Liver (tissue), 9 donors: ENCODE measurements around the gene SYTL1. TPM values are rescaled to one million over a fixed set of nuclear protein-coding genes. Genes with fewer than 3 reads are reported as not detected.

ENCODE experiments used
- DNase-seq: peaks from one replicate; pipeline ENCODE4 v3.0.0-alpha.2; 2017; ENCODE audit warnings: low spot score
- H3K27ac ChIP-seq, 2 donors: one replicate each; pipeline ENCODE4 v1.7.0; 2013; ENCODE audit warnings: inconsistent platforms in 2 of 2, low read length in 2 of 2, control low read depth in 1 of 2, low read depth in 1 of 2, mild to moderate bottlenecking in 1 of 2
- H3K27me3 ChIP-seq, 4 donors: one replicate each; pipeline versions ENCODE4 v1.6.1 to v1.7.0; 2013; ENCODE audit warnings: low read length in 3 of 4, inconsistent platforms in 1 of 4, mild to moderate bottlenecking in 1 of 4, moderate library complexity in 1 of 4; ENCODE audit not compliant: control insufficient read depth in 4 of 4, insufficient read depth in 4 of 4
- H3K36me3 ChIP-seq, 4 donors: one replicate each; pipeline versions ENCODE4 v1.6.1 to v1.7.0; 2013; ENCODE audit warnings: low read length in 3 of 4, mild to moderate bottlenecking in 3 of 4, low read depth in 1 of 4, moderate library complexity in 1 of 4; ENCODE audit not compliant: control insufficient read depth in 4 of 4, insufficient read depth in 3 of 4
- H3K4me1 ChIP-seq, 4 donors: one replicate each; pipeline versions ENCODE4 v1.6.1 to v1.7.0; 2013; ENCODE audit warnings: low read length in 3 of 4, mild to moderate bottlenecking in 3 of 4, moderate library complexity in 1 of 4; ENCODE audit not compliant: control insufficient read depth in 4 of 4, insufficient read depth in 4 of 4
- H3K4me3 ChIP-seq, 3 donors: one replicate each; pipeline versions ENCODE4 v1.6.1 to v1.7.0; 2013; ENCODE audit warnings: low read length in 3 of 3, control low read depth in 1 of 3, low read depth in 1 of 3, mild to moderate bottlenecking in 1 of 3
- H3K9ac ChIP-seq, 2 donors: one replicate each; pipeline ENCODE4 v1.7.0; 2013; ENCODE audit warnings: low read length in 2 of 2, mild to moderate bottlenecking in 2 of 2, moderate library complexity in 2 of 2, control low read depth in 1 of 2, low read depth in 1 of 2
- H3K9me3 ChIP-seq, 4 donors: one replicate each; pipeline versions ENCODE4 v1.6.1 to v1.7.0; 2013; ENCODE audit warnings: low read length in 3 of 4; ENCODE audit not compliant: control insufficient read depth in 4 of 4
- ATF3 ChIP-seq: IDR thresholded peaks from 2 replicates; pipeline ENCODE4 v1.6.1; 2016; ENCODE audit warnings: antibody characterized with exemption
- EGR1 ChIP-seq, 2 donors: IDR thresholded peaks; 2 replicates each; pipeline ENCODE4 v1.6.1; 2016 to 2018; ENCODE audit warnings: antibody characterized with exemption in 2 of 2, low read depth in 2 of 2
- FOXA1 ChIP-seq: IDR thresholded peaks from 2 replicates; pipeline ENCODE4 v1.6.1; 2016; ENCODE audit warnings: antibody characterized with exemption
- FOXA2 ChIP-seq: IDR thresholded peaks from 2 replicates; pipeline ENCODE4 v1.6.1; 2016; ENCODE audit warnings: antibody characterized with exemption
- GABPA ChIP-seq, 2 donors: IDR thresholded peaks in 1 of 2; conservative IDR thresholded peaks in 1 of 2; 2 replicates each; pipeline ENCODE4 v1.6.1; 2016; ENCODE audit warnings: antibody characterized with exemption in 2 of 2, mild to moderate bottlenecking in 1 of 2, moderate library complexity in 1 of 2
- HNF4A ChIP-seq, 2 donors: conservative IDR thresholded peaks; 2 replicates each; pipeline ENCODE4 v1.6.1; 2016; ENCODE audit warnings: antibody characterized with exemption in 2 of 2, mild to moderate bottlenecking in 2 of 2
- HNF4G ChIP-seq: IDR thresholded peaks from 2 replicates; pipeline ENCODE4 v1.6.1; 2016; ENCODE audit warnings: antibody characterized with exemption
- JUND ChIP-seq, 2 donors: IDR thresholded peaks; 2 replicates each; pipeline ENCODE4 v1.6.1; 2016; ENCODE audit warnings: antibody characterized with exemption in 2 of 2
- NR2F2 ChIP-seq: IDR thresholded peaks from 2 replicates; pipeline ENCODE4 v1.6.1; 2016; ENCODE audit warnings: antibody characterized with exemption
- RAD21 ChIP-seq, 2 donors: IDR thresholded peaks; 2 replicates each; pipeline ENCODE4 v1.6.1; 2016; ENCODE audit warnings: antibody characterized with exemption in 2 of 2, mild to moderate bottlenecking in 2 of 2
- REST ChIP-seq: IDR thresholded peaks from 2 replicates; pipeline ENCODE4 v1.6.1; 2016; ENCODE audit warnings: antibody characterized with exemption, mild to moderate bottlenecking
- RXRA ChIP-seq, 2 donors: IDR thresholded peaks; 2 replicates each; pipeline ENCODE4 v1.6.1; 2017 to 2018; ENCODE audit warnings: antibody characterized with exemption in 2 of 2, mild to moderate bottlenecking in 1 of 2
- SP1 ChIP-seq: IDR thresholded peaks from 2 replicates; pipeline ENCODE4 v1.6.1; 2018; ENCODE audit warnings: antibody characterized with exemption, mild to moderate bottlenecking
- TAF1 ChIP-seq: conservative IDR thresholded peaks from 2 replicates; pipeline ENCODE4 v1.6.1; 2016; ENCODE audit warnings: antibody characterized with exemption, mild to moderate bottlenecking
- YY1 ChIP-seq: IDR thresholded peaks from 2 replicates; pipeline ENCODE4 v1.6.1; 2016; ENCODE audit warnings: antibody characterized with exemption, mild to moderate bottlenecking
- ZBTB33 ChIP-seq: IDR thresholded peaks from 2 replicates; pipeline ENCODE4 v1.6.1; 2016; ENCODE audit warnings: antibody characterized with exemption
- WGBS: extraction: QIAGEN DNeasy Blood & Tissue Kit; methylation state at CpG from one replicate; pipeline ENCODE4 v1.1.7; 2013; 5-methylcytosine and 5-hydroxymethylcytosine counted together
- polyA plus RNA-seq, 2 donors: library from polyadenylated mRNA; stranded (reverse) in 1 of 2; unstranded in 1 of 2; fragments of 200-250 nt in 1 of 2; fragments of >200 nt in 1 of 2; fragmentation: Nextera tagmentation in 1 of 2; extraction: Ambion mirVana in 1 of 2; gene quantifications; one replicate each; pipeline versions ENCODE4 v1.2.1 to v1.2.3, GENCODE V29; 2013 to 2015
- total RNA-seq, 2 donors: library from RNA; depleted of rRNA; stranded (reverse); fragments of >200 nt; gene quantifications; one replicate each; pipeline ENCODE4 v1.2.3, GENCODE V29; 2014
- TF ChIP-seq, protein P1 (sequence below): fragments of 150-350 bp; IDR thresholded peaks from 2 replicates; pipeline ENCODE4 v1.5.1; 2017; ENCODE audit warnings: improper control_type of control experiment, low read depth, low read length; ENCODE audit not compliant: missing input control
- donor health status: healthy.
- donor health status: healthy.
- donor health status: healthy.
- donor health status: healthy.
- donor health status: healthy.

SYTL1 gene
- total and polyA plus RNA-seq, 4 donors, result 0.73 to 3.9 (median 1.4) TPM

DNA sequence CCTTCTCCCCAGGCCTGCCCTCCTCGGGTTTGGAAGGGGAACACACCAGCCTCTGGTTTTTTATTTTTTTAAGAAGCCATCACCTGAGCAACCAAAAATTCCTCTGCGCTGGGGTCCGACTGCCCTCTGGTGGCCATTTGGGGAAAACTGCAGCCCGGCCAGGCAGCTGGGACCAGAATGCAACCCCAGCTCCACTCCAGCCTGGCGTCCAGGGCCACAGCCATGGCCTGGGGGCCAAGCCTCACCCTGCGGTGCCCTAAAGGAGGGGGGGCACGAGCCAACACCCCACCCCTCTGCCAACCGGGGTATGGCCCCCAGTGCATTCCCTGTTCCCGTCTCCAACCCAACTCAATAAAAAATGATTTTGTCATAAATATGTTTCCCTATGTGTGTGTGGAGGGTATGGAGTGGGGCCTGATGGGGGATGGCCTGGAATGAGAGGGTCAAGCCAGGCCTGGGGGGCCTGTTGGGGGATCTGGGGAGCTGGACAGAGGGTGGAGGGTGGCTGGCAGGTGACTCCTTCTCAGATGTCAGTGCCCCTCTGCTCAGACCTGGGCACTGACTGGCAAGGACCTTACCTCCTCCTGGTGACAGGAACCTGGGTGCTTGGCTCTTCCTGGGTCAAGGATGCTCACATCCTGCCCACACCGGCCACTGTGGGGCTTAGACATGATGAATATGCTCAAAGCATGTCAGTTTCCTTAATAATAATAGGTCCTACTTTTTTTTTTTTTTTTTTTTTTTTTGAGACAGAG is 53.8 kb downstream of the SYTL1 start:
- WGBS, result 3% methylated on average over 10 of the region's 10 CpGs
- Histone ChIP-seq H3K9me3 (no peaks in the 10 kb centered on the region), H3K27ac (no peak overlapping the region), H3K27me3 (no peaks in the 10 kb centered on the region), H3K36me3 (no peaks in the 10 kb centered on the region), H3K9ac (no peak overlapping the region), H3K4me1 (peaks cover 5 to 12% (median 8%) of the 10 kb centered on the region in 4 donors), H3K4me3 (no peak overlapping the region)
- peak; percentile 81 for DNase-seq
- TF ChIP-seq RXRA (IDR thresholded peaks at IDR 0.05) (peak in 1 of 2 donors; percentile 23), GABPA (IDR thresholded peaks at IDR 0.05 in 1 of 2, conservative IDR thresholded peaks at IDR 0.05 in 1 of 2) (no peak), RAD21 (IDR thresholded peaks at IDR 0.05) (peak; percentile 91 to 92), ZBTB33 (no peak), NR2F2 (no peak), HNF4G (no peak)
- TF ChIP-seq, protein P1, sequence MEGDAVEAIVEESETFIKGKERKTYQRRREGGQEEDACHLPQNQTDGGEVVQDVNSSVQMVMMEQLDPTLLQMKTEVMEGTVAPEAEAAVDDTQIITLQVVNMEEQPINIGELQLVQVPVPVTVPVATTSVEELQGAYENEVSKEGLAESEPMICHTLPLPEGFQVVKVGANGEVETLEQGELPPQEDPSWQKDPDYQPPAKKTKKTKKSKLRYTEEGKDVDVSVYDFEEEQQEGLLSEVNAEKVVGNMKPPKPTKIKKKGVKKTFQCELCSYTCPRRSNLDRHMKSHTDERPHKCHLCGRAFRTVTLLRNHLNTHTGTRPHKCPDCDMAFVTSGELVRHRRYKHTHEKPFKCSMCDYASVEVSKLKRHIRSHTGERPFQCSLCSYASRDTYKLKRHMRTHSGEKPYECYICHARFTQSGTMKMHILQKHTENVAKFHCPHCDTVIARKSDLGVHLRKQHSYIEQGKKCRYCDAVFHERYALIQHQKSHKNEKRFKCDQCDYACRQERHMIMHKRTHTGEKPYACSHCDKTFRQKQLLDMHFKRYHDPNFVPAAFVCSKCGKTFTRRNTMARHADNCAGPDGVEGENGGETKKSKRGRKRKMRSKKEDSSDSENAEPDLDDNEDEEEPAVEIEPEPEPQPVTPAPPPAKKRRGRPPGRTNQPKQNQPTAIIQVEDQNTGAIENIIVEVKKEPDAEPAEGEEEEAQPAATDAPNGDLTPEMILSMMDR, result peak; percentile 95

- H3K4me1 ChIP-seq, result peaks cover 1 to 7% (median 5%) of the 10 kb centered on the region in 4 donors
- H3K9ac ChIP-seq, result no peak overlapping the region
- no peak overlapping the region for H3K27ac ChIP-seq
- TF ChIP-seq HNF4G, result no peak
- TF ChIP-seq YY1, result no peak
- TF ChIP-seq SP1, result no peak
- TF ChIP-seq GABPA (IDR thresholded peaks at IDR 0.05 in 1 of 2, conservative IDR thresholded peaks at IDR 0.05 in 1 of 2), result no peak
- TF ChIP-seq FOXA2, result no peak
- TF ChIP-seq REST, result no peak
- TF ChIP-seq RXRA (IDR thresholded peaks at IDR 0.05), result no peak
- TF ChIP-seq, protein P1, result no peak
- TF ChIP-seq HNF4A (conservative IDR thresholded peaks at IDR 0.05), result no peak
- no peak for TF ChIP-seq JUND (IDR thresholded peaks at IDR 0.05)
- no peak for TF ChIP-seq FOXA1
- TF ChIP-seq ZBTB33, result no peak
- no peak for TF ChIP-seq NR2F2
- no peak for TF ChIP-seq ATF3
- no peak for TF ChIP-seq EGR1 (IDR thresholded peaks at IDR 0.05; ENCODE audit: low read depth in 2 of 2)
- no peak for TF ChIP-seq TAF1
- H3K9me3 ChIP-seq, result no peaks in the 10 kb centered on the region
- no peaks in the 10 kb centered on the region for H3K36me3 ChIP-seq
- no peak for DNase-seq
- H3K27me3 ChIP-seq, result no peaks in the 10 kb centered on the region
- WGBS, result 81% methylated on average over 3 of the region's 3 CpGs
- H3K4me3 ChIP-seq, result no peak overlapping the region
These were observed 55.3 kb downstream of the SYTL1 start for GRCh38 chr1:27397110-27397509.
